PC-3 (cell line): ENCODE data around the gene OR5H15. TPM values are rescaled to one million over a fixed set of nuclear protein-coding genes. Genes with fewer than 3 reads are reported as not detected.
"Not testable (repeated sequence)": the region's sequence is repeated elsewhere in the genome, so short reads cannot be mapped to it uniquely, and the experiment has no call there.

Source experiments
- ATAC-seq: fragments of 200-7000 bp; cut with Tn5 transposase; 2 replicates; pipeline ENCODE4 v1.9.1; 2020; ENCODE audit warnings: mild to moderate bottlenecking, moderate library complexity
- Bru-seq: library from RNA; stranded (reverse); fragments of 400-500 nt; gene quantifications from one replicate; lab custom pipeline; 2021; lab: Mats Ljungman, UMichigan
- BruChase-seq, 2 experiments: library from RNA; stranded (reverse); fragments of 400-500 nt; gene quantifications; one replicate each; lab custom pipeline; 2021; lab: Mats Ljungman, UMichigan
- BruUV-seq: library from RNA; stranded (reverse); fragments of 400-500 nt; replicated peaks from 2 replicates; lab custom pipeline; 2021; lab: Mats Ljungman, UMichigan
- CTCF ChIA-PET: fragments of 300-600 bp; sonication (Branson Sonifier 250); formaldehyde crosslinking; loops from one replicate; lab custom pipeline; 2022; ENCODE audit warnings: antibody characterized with exemption; lab: Charles Lee
- POLR2A ChIA-PET: fragments of 300-600 bp; sonication (Branson Sonifier 250); formaldehyde crosslinking; loops from one replicate; lab custom pipeline; 2022; ENCODE audit warnings: antibody characterized with exemption; ENCODE audit not compliant: unreplicated experiment; lab: Charles Lee
- DNase-seq: peaks from one replicate; pipeline ENCODE4 v3.0.0-alpha.2; 2015
- H2AFZ ChIP-seq: fragments of 300-600 bp; sonication (generic); 2 replicates; pipeline ENCODE4 v1.6.0; 2016; ENCODE audit warnings: antibody characterized with exemption, low read length
- H3F3A ChIP-seq: fragments of 300-600 bp; sonication (generic); one replicate; pipeline ENCODE4 v1.6.0; 2017; ENCODE audit warnings: antibody characterized with exemption, low read length, control low read depth, mild to moderate bottlenecking; ENCODE audit not compliant: unreplicated experiment
- H3K27ac ChIP-seq: fragments of 300-600 bp; sonication (generic); 2 replicates; pipeline ENCODE4 v1.5.1; 2016; ENCODE audit warnings: mild to moderate bottlenecking, low read length
- H3K27me3 ChIP-seq: fragments of 300-600 bp; sonication (generic); 2 replicates; pipeline ENCODE4 v1.6.1; 2016; ENCODE audit warnings: low read length, mixed read lengths
- H3K36me3 ChIP-seq: fragments of 300-600 bp; sonication (generic); 2 replicates; pipeline ENCODE4 v1.6.1; 2016; ENCODE audit warnings: low read depth, mixed run types, low read length, mixed read lengths
- H3K4me1 ChIP-seq: fragments of 300-600 bp; sonication (generic); 2 replicates; pipeline ENCODE4 v1.5.1; 2016; ENCODE audit warnings: low read length; ENCODE audit not compliant: insufficient read depth
- H3K4me2 ChIP-seq: fragments of 300-600 bp; sonication (generic); 2 replicates; pipeline ENCODE4 v1.6.0; 2016; ENCODE audit warnings: low read length
- H3K4me3 ChIP-seq: fragments of 300-600 bp; sonication (generic); 2 replicates; pipeline ENCODE4 v1.5.1; 2016; ENCODE audit warnings: mild to moderate bottlenecking, low read length, mixed read lengths
- H3K79me2 ChIP-seq: fragments of 300-600 bp; sonication (generic); 2 replicates; pipeline ENCODE4 v1.6.1; 2017; ENCODE audit warnings: low read length, mixed read lengths
- H3K9ac ChIP-seq: fragments of 300-600 bp; sonication (generic); 2 replicates; pipeline ENCODE4 v1.6.0; 2016; ENCODE audit warnings: mild to moderate bottlenecking, low read length
- H3K9me2 ChIP-seq: fragments of 300-600 bp; sonication (generic); replicated peaks from 2 replicates; pipeline ENCODE4 v1.6.1; 2016; ENCODE audit warnings: mixed run types, low read length, mixed read lengths
- H3K9me3 ChIP-seq: fragments of 300-600 bp; sonication (generic); 2 replicates; pipeline ENCODE4 v1.6.1; 2016; ENCODE audit warnings: low read length, mixed read lengths
- H4K20me1 ChIP-seq: fragments of 300-600 bp; sonication (generic); 2 replicates; pipeline ENCODE4 v1.6.1; 2016; ENCODE audit warnings: low read length, mixed read lengths
- CTCF ChIP-seq: fragments of 300-600 bp; sonication (generic); conservative IDR thresholded peaks from 2 replicates; pipeline ENCODE4 v1.5.1; 2017; ENCODE audit warnings: antibody characterized with exemption, low read depth, mild to moderate bottlenecking, low read length
- EZH2 ChIP-seq: fragments of 300-600 bp; sonication (generic); IDR thresholded peaks from one replicate; pipeline ENCODE4 v1.6.1; 2017; ENCODE audit warnings: antibody characterized with exemption, mild to moderate bottlenecking, low read length; ENCODE audit not compliant: unreplicated experiment
- EZH2phosphoT487 ChIP-seq: fragments of 300-600 bp; sonication (generic); IDR thresholded peaks from 2 replicates; pipeline ENCODE4 v1.6.1; 2018; ENCODE audit warnings: mild to moderate bottlenecking, antibody characterized with exemption, low read length, borderline replicate concordance
- intact Hi-C: fragments of 100-400 bp; cut with micrococcal nuclease; formaldehyde crosslinking; loops from 2 replicates; pipeline ENCODE4 v1.9.0; 2023
- long read RNA-seq: library from polyadenylated mRNA; unstranded; transcript quantifications from one replicate; pipeline ENCODE4 v2.0.0, GENCODE V29; 2021; ENCODE audit not compliant: unreplicated experiment
- total RNA-seq: library from RNA; depleted of rRNA; stranded (reverse); fragments of >200 nt; gene quantifications from 2 replicates; pipeline ENCODE4 v1.2.3, GENCODE V29; 2014; rRNA removed

The OR5H15 gene
- not detected in 2 replicates for total RNA-seq
- not detected for Bru-seq, nascent RNA
- not detected for BruChase-seq, experiment 1, labeled RNA remaining after a 6-hour chase
- BruChase-seq, experiment 2, labeled RNA remaining after a 2-hour chase: not detected
- long read RNA-seq: 0 reads

- no TSS peak for BruUV-seq
These were observed at the start of gene OR5H15 for GRCh38 chr3:98166396-98166795. OR5H15 (plus strand) TSS chr3:98166696; CDS start chr3:98168700, 2,004 bp downstream.

GRCh38 chr3:98130421-98130820 is 36.1 kb upstream of the OR5H15 start, which contains the start of gene OR5H1:
OR5H1 (plus strand) TSS chr3:98130721; CDS start chr3:98132698, 1,977 bp downstream.
- BruUV-seq: no TSS peak
- H3F3A ChIP-seq: no peaks in the 10 kb centered on the region
- H3K27ac ChIP-seq: no peak within 1 kb of the TSS
- ChIA-PET POLR2A (no interaction called here), CTCF (no interaction called here)
- no peaks in the 10 kb centered on the region for H3K27me3 ChIP-seq
- H3K9ac ChIP-seq: no peak within 1 kb of the TSS
- H2AFZ ChIP-seq: no peak within 1 kb of the TSS
- no peak for TF ChIP-seq EZH2phosphoT487
- no peak for TF ChIP-seq EZH2
- TF ChIP-seq CTCF: no peak
- H3K9me2 ChIP-seq: no peaks in the 10 kb centered on the region
- H3K9me3 ChIP-seq: no peaks in the 10 kb centered on the region
- ATAC-seq: no peak
- no peak within 1 kb of the TSS for H3K4me3 ChIP-seq
- intact Hi-C loops: no loop called here
- H3K4me2 ChIP-seq: no peak within 1 kb of the TSS
- H4K20me1 ChIP-seq: no peaks in the 10 kb centered on the region
- H3K36me3 ChIP-seq: no peaks in the 10 kb centered on the region
- no peaks in the 10 kb centered on the region for H3K4me1 ChIP-seq
- DNase-seq: no peak
- no peaks in the 10 kb centered on the region for H3K79me2 ChIP-seq

More at GRCh38 chr3:98166396-98166795, at the start of gene OR5H15:
- no peak for TF ChIP-seq EZH2
- no peak for TF ChIP-seq EZH2phosphoT487
- no peak for TF ChIP-seq CTCF
- CTCF ChIA-PET: no interaction called here
- no peaks in the 10 kb centered on the region for H3F3A ChIP-seq
- H3K36me3 ChIP-seq: no peaks in the 10 kb centered on the region
- intact Hi-C loops: no loop called here
- H3K79me2 ChIP-seq: no peaks in the 10 kb centered on the region
- peaks cover 43% of the 10 kb centered on the region for H3K27me3 ChIP-seq
- no peak within 1 kb of the TSS for H3K27ac ChIP-seq
- POLR2A ChIA-PET: no interaction called here
- no peak for ATAC-seq
- DNase-seq: no peak
- H3K9ac ChIP-seq: no peak within 1 kb of the TSS
- no peak within 1 kb of the TSS for H3K4me2 ChIP-seq
- no peaks in the 10 kb centered on the region for H3K4me1 ChIP-seq
- H3K9me3 ChIP-seq: no peaks in the 10 kb centered on the region
- H2AFZ ChIP-seq: no peak within 1 kb of the TSS
- no peaks in the 10 kb centered on the region for H4K20me1 ChIP-seq
- H3K9me2 ChIP-seq: no peaks in the 10 kb centered on the region
- H3K4me3 ChIP-seq: no peak within 1 kb of the TSS

- H3K9ac ChIP-seq: no peak overlapping the region
- no peak for ATAC-seq
- H4K20me1 ChIP-seq: no peaks in the 10 kb centered on the region
- no peaks in the 10 kb centered on the region for H3F3A ChIP-seq
- TF ChIP-seq EZH2 (no peak), CTCF (no peak), EZH2phosphoT487 (no peak)
- no peak for DNase-seq
- no peak overlapping the region for H3K4me2 ChIP-seq
- BruUV-seq: no TSS peak
- no peaks in the 10 kb centered on the region for H3K79me2 ChIP-seq
- H3K9me2 ChIP-seq: no peaks in the 10 kb centered on the region
- ChIA-PET POLR2A (no interaction called here), CTCF (no interaction called here)
- H3K36me3 ChIP-seq: no peaks in the 10 kb centered on the region
- peaks cover 27% of the 10 kb centered on the region for H3K27me3 ChIP-seq
- no peaks in the 10 kb centered on the region for H3K9me3 ChIP-seq
- H2AFZ ChIP-seq: no peak overlapping the region
- H3K4me1 ChIP-seq: no peaks in the 10 kb centered on the region
- no peak overlapping the region for H3K27ac ChIP-seq
- H3K4me3 ChIP-seq: no peak overlapping the region
- intact Hi-C loops: no loop called here
These were observed 29.9 kb upstream of the OR5H15 start for GRCh38 chr3:98136631-98137030.

GRCh38 chr3:98137826-98138557 is 28.5 kb upstream of the OR5H15 start:
- DNase-seq, BruUV-seq, POLR2A ChIA-PET, intact Hi-C loops, CTCF ChIA-PET, H3K4me1 ChIP-seq, ATAC-seq, H4K20me1 ChIP-seq, H3K9me2 ChIP-seq, H3K79me2 ChIP-seq, H3K9ac ChIP-seq, H3K4me2 ChIP-seq, H3K36me3 ChIP-seq, H2AFZ ChIP-seq, H3K9me3 ChIP-seq, H3K4me3 ChIP-seq, H3F3A ChIP-seq, H3K27ac ChIP-seq: not testable (repeated sequence)
- H3K27me3 ChIP-seq: peaks cover 36% of the 10 kb centered on the region
